WTC11 (cell line): ENCODE measurements around the gene NAA16. TPM values are rescaled to one million over a fixed set of nuclear protein-coding genes. Genes with fewer than 3 reads are reported as not detected.

Experiments
- CREB1 ChIP-seq: sonication (generic); formaldehyde crosslinking; IDR thresholded peaks from 2 replicates; pipeline ENCODE4 v1.8.0; 2023; ENCODE audit warnings: mild to moderate bottlenecking, missing genetic modification reagents
- CREM ChIP-seq: sonication (generic); formaldehyde crosslinking; IDR thresholded peaks from 2 replicates; pipeline ENCODE4 v1.8.1; 2022; ENCODE audit warnings: mild to moderate bottlenecking, missing genetic modification reagents, moderate library complexity
- EMX1 ChIP-seq: fragments of 250-450 bp; sonication (Bioruptor Pico); IDR thresholded peaks from 2 replicates; pipeline ENCODE4 v1.8.0; 2021; ENCODE audit warnings: mild to moderate bottlenecking
- ESRRA ChIP-seq: sonication (generic); formaldehyde crosslinking; IDR thresholded peaks from 2 replicates; pipeline ENCODE4 v1.8.1; 2022; ENCODE audit warnings: mild to moderate bottlenecking, missing genetic modification reagents, borderline replicate concordance
- FOXK1 ChIP-seq: sonication (generic); formaldehyde crosslinking; IDR thresholded peaks from 2 replicates; pipeline ENCODE4 v1.8.0; 2022; ENCODE audit warnings: mild to moderate bottlenecking, moderate library complexity, missing genetic modification reagents
- GTF2I ChIP-seq: fragments of 250-450 bp; sonication (Bioruptor Pico); conservative IDR thresholded peaks from 2 replicates; pipeline ENCODE4 v1.4.0; 2021; ENCODE audit warnings: mild to moderate bottlenecking
- JAZF1 ChIP-seq: fragments of 250-450 bp; sonication (Bioruptor Pico); IDR thresholded peaks from 2 replicates; pipeline ENCODE4 v1.9.0; 2021; ENCODE audit warnings: moderate library complexity, mild to moderate bottlenecking, inconsistent platforms
- NR2C2 ChIP-seq: sonication (generic); formaldehyde crosslinking; IDR thresholded peaks from 2 replicates; pipeline ENCODE4 v1.8.0; 2022; ENCODE audit warnings: mild to moderate bottlenecking, missing genetic modification reagents
- NR3C1 ChIP-seq: sonication (generic); formaldehyde crosslinking; conservative IDR thresholded peaks from 2 replicates; pipeline ENCODE4 v1.8.1; 2023; ENCODE audit warnings: low read depth, mild to moderate bottlenecking, missing genetic modification reagents
- RORB ChIP-seq: fragments of 250-450 bp; sonication (Bioruptor Pico); IDR thresholded peaks from 2 replicates; pipeline ENCODE4 v1.9.0; 2021; ENCODE audit warnings: mild to moderate bottlenecking
- SMAD3 ChIP-seq: sonication (generic); formaldehyde crosslinking; IDR thresholded peaks from 2 replicates; pipeline ENCODE4 v1.8.0; 2022; ENCODE audit warnings: missing genetic modification reagents, mild to moderate bottlenecking, borderline replicate concordance
- SP1 ChIP-seq: sonication (generic); formaldehyde crosslinking; conservative IDR thresholded peaks from 2 replicates; pipeline ENCODE4 v1.8.1; 2022; ENCODE audit warnings: missing genetic modification reagents
- ZNF121 ChIP-seq: sonication (generic); formaldehyde crosslinking; IDR thresholded peaks from 2 replicates; pipeline ENCODE4 v1.8.0; 2023; ENCODE audit warnings: missing genetic modification reagents
- total RNA-seq: library from RNA; stranded (reverse); gene quantifications from 3 replicates; pipeline ENCODE4 v1.2.3, GENCODE V29; 2021
- TF ChIP-seq, protein P1 (sequence below): fragments of 250-450 bp; sonication (Bioruptor Pico); IDR thresholded peaks from 2 replicates; pipeline ENCODE4 v1.9.0; 2021; ENCODE audit warnings: mild to moderate bottlenecking
- TF ChIP-seq, protein P2 (sequence below): sonication (generic); formaldehyde crosslinking; IDR thresholded peaks from 2 replicates; pipeline ENCODE4 v1.8.0; 2022; ENCODE audit warnings: mild to moderate bottlenecking, missing genetic modification reagents
- TF ChIP-seq, protein P3 (sequence below): sonication (generic); formaldehyde crosslinking; IDR thresholded peaks from 2 replicates; pipeline ENCODE4 v1.8.1; 2023; ENCODE audit warnings: mild to moderate bottlenecking, missing genetic modification reagents
- TF ChIP-seq, protein P4 (sequence below): sonication (generic); formaldehyde crosslinking; IDR thresholded peaks from 2 replicates; pipeline ENCODE4 v1.8.1; 2022; ENCODE audit warnings: missing genetic modification reagents, borderline replicate concordance
- TF ChIP-seq, protein P5 (sequence below): fragments of 250-450 bp; sonication (Bioruptor Pico); IDR thresholded peaks from 2 replicates; pipeline ENCODE4 v2.1.2; 2022; ENCODE audit warnings: mild to moderate bottlenecking, moderate library complexity
- TF ChIP-seq, protein P6 (sequence below): fragments of 200-600 bp; IDR thresholded peaks from 2 replicates; pipeline ENCODE4 v1.8.0; 2022; ENCODE audit warnings: antibody characterized with exemption
- TF ChIP-seq, protein P7 (sequence below): sonication (generic); formaldehyde crosslinking; IDR thresholded peaks from 2 replicates; pipeline ENCODE4 v1.8.0; 2022; ENCODE audit warnings: mild to moderate bottlenecking, missing genetic modification reagents
- TF ChIP-seq, protein P8 (sequence below): sonication (generic); formaldehyde crosslinking; IDR thresholded peaks from 2 replicates; pipeline ENCODE4 v1.8.1; 2023; ENCODE audit warnings: mild to moderate bottlenecking, missing genetic modification reagents, moderate library complexity
- TF ChIP-seq, protein P9 (sequence below): sonication (generic); formaldehyde crosslinking; IDR thresholded peaks from 2 replicates; pipeline ENCODE4 v1.8.1; 2023; ENCODE audit warnings: mild to moderate bottlenecking, missing genetic modification reagents, borderline replicate concordance

The NAA16 gene
- total RNA-seq, 1 experiment from 2014 or later: 32.5 TPM

DNA sequence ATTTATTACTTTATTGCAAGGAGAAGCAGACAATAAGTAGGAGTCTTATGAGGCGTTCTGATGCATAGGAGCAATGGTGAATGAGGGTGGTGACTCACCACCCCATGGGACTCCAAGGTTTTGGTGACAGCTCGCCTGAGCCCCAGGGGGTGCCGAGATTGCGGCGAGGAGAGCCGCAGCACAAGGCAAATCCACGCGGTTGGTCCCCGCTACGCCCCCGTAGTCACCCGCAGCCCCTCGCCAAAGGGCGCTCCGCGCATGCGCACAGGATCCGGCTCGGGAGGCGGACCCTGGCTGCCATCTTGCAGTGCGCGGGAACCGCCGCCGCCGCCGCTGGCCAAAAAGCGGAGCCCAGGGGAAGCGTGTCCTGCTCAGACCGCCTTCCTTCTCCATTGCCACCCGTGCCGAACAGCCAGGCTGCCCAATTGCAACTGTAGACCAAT, at the start of gene NAA16 (continued):
- TF ChIP-seq, protein P1, sequence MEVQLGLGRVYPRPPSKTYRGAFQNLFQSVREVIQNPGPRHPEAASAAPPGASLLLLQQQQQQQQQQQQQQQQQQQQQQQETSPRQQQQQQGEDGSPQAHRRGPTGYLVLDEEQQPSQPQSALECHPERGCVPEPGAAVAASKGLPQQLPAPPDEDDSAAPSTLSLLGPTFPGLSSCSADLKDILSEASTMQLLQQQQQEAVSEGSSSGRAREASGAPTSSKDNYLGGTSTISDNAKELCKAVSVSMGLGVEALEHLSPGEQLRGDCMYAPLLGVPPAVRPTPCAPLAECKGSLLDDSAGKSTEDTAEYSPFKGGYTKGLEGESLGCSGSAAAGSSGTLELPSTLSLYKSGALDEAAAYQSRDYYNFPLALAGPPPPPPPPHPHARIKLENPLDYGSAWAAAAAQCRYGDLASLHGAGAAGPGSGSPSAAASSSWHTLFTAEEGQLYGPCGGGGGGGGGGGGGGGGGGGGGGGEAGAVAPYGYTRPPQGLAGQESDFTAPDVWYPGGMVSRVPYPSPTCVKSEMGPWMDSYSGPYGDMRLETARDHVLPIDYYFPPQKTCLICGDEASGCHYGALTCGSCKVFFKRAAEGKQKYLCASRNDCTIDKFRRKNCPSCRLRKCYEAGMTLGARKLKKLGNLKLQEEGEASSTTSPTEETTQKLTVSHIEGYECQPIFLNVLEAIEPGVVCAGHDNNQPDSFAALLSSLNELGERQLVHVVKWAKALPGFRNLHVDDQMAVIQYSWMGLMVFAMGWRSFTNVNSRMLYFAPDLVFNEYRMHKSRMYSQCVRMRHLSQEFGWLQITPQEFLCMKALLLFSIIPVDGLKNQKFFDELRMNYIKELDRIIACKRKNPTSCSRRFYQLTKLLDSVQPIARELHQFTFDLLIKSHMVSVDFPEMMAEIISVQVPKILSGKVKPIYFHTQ (CRISPR knock-in tag): no peak
- TF ChIP-seq RORB (CRISPR knock-in tag): no peak
- TF ChIP-seq FOXK1: peak; percentile 60; the same call in 1 of the 2 replicates
- no peak for TF ChIP-seq ESRRA (CRISPR knock-in tag)
- TF ChIP-seq, protein P2, sequence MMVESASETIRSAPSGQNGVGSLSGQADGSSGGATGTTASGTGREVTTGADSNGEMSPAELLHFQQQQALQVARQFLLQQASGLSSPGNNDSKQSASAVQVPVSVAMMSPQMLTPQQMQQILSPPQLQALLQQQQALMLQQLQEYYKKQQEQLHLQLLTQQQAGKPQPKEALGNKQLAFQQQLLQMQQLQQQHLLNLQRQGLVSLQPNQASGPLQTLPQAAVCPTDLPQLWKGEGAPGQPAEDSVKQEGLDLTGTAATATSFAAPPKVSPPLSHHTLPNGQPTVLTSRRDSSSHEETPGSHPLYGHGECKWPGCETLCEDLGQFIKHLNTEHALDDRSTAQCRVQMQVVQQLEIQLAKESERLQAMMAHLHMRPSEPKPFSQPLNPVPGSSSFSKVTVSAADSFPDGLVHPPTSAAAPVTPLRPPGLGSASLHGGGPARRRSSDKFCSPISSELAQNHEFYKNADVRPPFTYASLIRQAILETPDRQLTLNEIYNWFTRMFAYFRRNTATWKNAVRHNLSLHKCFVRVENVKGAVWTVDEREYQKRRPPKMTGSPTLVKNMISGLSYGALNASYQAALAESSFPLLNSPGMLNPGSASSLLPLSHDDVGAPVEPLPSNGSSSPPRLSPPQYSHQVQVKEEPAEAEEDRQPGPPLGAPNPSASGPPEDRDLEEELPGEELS (CRISPR knock-in tag): peak; percentile 44; the same call in 1 of the 2 replicates
- TF ChIP-seq, protein P3, sequence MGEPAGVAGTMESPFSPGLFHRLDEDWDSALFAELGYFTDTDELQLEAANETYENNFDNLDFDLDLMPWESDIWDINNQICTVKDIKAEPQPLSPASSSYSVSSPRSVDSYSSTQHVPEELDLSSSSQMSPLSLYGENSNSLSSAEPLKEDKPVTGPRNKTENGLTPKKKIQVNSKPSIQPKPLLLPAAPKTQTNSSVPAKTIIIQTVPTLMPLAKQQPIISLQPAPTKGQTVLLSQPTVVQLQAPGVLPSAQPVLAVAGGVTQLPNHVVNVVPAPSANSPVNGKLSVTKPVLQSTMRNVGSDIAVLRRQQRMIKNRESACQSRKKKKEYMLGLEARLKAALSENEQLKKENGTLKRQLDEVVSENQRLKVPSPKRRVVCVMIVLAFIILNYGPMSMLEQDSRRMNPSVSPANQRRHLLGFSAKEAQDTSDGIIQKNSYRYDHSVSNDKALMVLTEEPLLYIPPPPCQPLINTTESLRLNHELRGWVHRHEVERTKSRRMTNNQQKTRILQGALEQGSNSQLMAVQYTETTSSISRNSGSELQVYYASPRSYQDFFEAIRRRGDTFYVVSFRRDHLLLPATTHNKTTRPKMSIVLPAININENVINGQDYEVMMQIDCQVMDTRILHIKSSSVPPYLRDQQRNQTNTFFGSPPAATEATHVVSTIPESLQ (CRISPR knock-in tag): no peak
- no peak for TF ChIP-seq GTF2I
- TF ChIP-seq, protein P4, sequence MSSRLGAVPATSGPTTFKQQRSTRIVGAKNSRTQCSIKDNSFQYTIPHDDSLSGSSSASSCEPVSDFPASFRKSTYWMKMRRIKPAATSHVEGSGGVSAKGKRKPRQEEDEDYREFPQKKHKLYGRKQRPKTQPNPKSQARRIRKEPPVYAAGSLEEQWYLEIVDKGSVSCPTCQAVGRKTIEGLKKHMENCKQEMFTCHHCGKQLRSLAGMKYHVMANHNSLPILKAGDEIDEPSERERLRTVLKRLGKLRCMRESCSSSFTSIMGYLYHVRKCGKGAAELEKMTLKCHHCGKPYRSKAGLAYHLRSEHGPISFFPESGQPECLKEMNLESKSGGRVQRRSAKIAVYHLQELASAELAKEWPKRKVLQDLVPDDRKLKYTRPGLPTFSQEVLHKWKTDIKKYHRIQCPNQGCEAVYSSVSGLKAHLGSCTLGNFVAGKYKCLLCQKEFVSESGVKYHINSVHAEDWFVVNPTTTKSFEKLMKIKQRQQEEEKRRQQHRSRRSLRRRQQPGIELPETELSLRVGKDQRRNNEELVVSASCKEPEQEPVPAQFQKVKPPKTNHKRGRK (CRISPR knock-in tag): no peak
- TF ChIP-seq EMX1 (CRISPR knock-in tag): no peak
- TF ChIP-seq SMAD3 (CRISPR knock-in tag): no peak
- TF ChIP-seq ZNF121: no peak
- no peak; the same call in 1 of the 2 replicates for TF ChIP-seq CREM (CRISPR knock-in tag)
- peak; percentile 69 for TF ChIP-seq SP1 (CRISPR knock-in tag)
- TF ChIP-seq, protein P5, sequence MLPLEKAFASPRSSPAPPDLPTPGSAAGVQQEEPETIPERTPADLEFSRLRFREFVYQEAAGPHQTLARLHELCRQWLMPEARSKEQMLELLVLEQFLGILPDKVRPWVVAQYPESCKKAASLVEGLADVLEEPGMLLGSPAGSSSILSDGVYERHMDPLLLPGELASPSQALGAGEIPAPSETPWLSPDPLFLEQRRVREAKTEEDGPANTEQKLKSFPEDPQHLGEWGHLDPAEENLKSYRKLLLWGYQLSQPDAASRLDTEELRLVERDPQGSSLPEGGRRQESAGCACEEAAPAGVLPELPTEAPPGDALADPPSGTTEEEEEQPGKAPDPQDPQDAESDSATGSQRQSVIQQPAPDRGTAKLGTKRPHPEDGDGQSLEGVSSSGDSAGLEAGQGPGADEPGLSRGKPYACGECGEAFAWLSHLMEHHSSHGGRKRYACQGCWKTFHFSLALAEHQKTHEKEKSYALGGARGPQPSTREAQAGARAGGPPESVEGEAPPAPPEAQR (CRISPR knock-in tag): no peak
- TF ChIP-seq, protein P6, sequence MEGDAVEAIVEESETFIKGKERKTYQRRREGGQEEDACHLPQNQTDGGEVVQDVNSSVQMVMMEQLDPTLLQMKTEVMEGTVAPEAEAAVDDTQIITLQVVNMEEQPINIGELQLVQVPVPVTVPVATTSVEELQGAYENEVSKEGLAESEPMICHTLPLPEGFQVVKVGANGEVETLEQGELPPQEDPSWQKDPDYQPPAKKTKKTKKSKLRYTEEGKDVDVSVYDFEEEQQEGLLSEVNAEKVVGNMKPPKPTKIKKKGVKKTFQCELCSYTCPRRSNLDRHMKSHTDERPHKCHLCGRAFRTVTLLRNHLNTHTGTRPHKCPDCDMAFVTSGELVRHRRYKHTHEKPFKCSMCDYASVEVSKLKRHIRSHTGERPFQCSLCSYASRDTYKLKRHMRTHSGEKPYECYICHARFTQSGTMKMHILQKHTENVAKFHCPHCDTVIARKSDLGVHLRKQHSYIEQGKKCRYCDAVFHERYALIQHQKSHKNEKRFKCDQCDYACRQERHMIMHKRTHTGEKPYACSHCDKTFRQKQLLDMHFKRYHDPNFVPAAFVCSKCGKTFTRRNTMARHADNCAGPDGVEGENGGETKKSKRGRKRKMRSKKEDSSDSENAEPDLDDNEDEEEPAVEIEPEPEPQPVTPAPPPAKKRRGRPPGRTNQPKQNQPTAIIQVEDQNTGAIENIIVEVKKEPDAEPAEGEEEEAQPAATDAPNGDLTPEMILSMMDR: no peak
- TF ChIP-seq, protein P7, sequence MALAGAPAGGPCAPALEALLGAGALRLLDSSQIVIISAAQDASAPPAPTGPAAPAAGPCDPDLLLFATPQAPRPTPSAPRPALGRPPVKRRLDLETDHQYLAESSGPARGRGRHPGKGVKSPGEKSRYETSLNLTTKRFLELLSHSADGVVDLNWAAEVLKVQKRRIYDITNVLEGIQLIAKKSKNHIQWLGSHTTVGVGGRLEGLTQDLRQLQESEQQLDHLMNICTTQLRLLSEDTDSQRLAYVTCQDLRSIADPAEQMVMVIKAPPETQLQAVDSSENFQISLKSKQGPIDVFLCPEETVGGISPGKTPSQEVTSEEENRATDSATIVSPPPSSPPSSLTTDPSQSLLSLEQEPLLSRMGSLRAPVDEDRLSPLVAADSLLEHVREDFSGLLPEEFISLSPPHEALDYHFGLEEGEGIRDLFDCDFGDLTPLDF (CRISPR knock-in tag): no peak
- TF ChIP-seq NR3C1 (CRISPR knock-in tag): no peak
- TF ChIP-seq, protein P8, sequence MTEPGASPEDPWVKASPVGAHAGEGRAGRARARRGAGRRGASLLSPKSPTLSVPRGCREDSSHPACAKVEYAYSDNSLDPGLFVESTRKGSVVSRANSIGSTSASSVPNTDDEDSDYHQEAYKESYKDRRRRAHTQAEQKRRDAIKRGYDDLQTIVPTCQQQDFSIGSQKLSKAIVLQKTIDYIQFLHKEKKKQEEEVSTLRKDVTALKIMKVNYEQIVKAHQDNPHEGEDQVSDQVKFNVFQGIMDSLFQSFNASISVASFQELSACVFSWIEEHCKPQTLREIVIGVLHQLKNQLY (CRISPR knock-in tag): no peak
- peak; percentile 50; the same call in 1 of the 2 replicates for TF ChIP-seq CREB1 (CRISPR knock-in tag)
- no peak for TF ChIP-seq JAZF1 (CRISPR knock-in tag)
- TF ChIP-seq, protein P9, sequence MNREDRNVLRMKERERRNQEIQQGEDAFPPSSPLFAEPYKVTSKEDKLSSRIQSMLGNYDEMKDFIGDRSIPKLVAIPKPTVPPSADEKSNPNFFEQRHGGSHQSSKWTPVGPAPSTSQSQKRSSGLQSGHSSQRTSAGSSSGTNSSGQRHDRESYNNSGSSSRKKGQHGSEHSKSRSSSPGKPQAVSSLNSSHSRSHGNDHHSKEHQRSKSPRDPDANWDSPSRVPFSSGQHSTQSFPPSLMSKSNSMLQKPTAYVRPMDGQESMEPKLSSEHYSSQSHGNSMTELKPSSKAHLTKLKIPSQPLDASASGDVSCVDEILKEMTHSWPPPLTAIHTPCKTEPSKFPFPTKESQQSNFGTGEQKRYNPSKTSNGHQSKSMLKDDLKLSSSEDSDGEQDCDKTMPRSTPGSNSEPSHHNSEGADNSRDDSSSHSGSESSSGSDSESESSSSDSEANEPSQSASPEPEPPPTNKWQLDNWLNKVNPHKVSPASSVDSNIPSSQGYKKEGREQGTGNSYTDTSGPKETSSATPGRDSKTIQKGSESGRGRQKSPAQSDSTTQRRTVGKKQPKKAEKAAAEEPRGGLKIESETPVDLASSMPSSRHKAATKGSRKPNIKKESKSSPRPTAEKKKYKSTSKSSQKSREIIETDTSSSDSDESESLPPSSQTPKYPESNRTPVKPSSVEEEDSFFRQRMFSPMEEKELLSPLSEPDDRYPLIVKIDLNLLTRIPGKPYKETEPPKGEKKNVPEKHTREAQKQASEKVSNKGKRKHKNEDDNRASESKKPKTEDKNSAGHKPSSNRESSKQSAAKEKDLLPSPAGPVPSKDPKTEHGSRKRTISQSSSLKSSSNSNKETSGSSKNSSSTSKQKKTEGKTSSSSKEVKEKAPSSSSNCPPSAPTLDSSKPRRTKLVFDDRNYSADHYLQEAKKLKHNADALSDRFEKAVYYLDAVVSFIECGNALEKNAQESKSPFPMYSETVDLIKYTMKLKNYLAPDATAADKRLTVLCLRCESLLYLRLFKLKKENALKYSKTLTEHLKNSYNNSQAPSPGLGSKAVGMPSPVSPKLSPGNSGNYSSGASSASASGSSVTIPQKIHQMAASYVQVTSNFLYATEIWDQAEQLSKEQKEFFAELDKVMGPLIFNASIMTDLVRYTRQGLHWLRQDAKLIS (CRISPR knock-in tag): no peak
- no peak for TF ChIP-seq NR2C2 (CRISPR knock-in tag)
